Activated naive CD4-positive, alpha-beta T cell treated with anti-CD3 and anti-CD28 coated beads, Interleukin-2, amount 10 ng/mL, durations not matched to agents 7 days and 5 days (primary cell): ENCODE results near the gene CMC2.
A peak's percentile ranks its signal among the peaks of the same experiment; 100 is the strongest.

Experiments
- CTCF ChIA-PET: fragments of 350-600 bp; sonication (Branson Sonifier 250); formaldehyde crosslinking; loops from one replicate; lab custom pipeline; 2021; ENCODE audit warnings: antibody characterized with exemption; lab: Charles Lee
- DNase-seq: peaks from one replicate; pipeline ENCODE4 v3.0.0-alpha.2; 2020
- H3K27ac Mint-ChIP-seq: one replicate; pipeline ENCODE4 v1.8.0; 2021; ENCODE audit warnings: mild to moderate bottlenecking, moderate library complexity, mixed read lengths
- H3K27me3 Mint-ChIP-seq: one replicate; pipeline ENCODE4 v1.8.0; 2021; ENCODE audit warnings: mild to moderate bottlenecking, mixed read lengths
- H3K36me3 Mint-ChIP-seq: one replicate; pipeline ENCODE4 v1.8.0; 2021; ENCODE audit warnings: mixed read lengths
- H3K4me1 Mint-ChIP-seq: one replicate; pipeline ENCODE4 v1.8.0; 2021; ENCODE audit warnings: mixed read lengths
- H3K4me3 Mint-ChIP-seq: one replicate; pipeline ENCODE4 v1.8.0; 2021; ENCODE audit warnings: mild to moderate bottlenecking, moderate library complexity, mixed read lengths
- H3K9me3 Mint-ChIP-seq: one replicate; pipeline ENCODE4 v1.8.0; 2021; ENCODE audit warnings: mixed read lengths

CMC2 gene

DNA sequence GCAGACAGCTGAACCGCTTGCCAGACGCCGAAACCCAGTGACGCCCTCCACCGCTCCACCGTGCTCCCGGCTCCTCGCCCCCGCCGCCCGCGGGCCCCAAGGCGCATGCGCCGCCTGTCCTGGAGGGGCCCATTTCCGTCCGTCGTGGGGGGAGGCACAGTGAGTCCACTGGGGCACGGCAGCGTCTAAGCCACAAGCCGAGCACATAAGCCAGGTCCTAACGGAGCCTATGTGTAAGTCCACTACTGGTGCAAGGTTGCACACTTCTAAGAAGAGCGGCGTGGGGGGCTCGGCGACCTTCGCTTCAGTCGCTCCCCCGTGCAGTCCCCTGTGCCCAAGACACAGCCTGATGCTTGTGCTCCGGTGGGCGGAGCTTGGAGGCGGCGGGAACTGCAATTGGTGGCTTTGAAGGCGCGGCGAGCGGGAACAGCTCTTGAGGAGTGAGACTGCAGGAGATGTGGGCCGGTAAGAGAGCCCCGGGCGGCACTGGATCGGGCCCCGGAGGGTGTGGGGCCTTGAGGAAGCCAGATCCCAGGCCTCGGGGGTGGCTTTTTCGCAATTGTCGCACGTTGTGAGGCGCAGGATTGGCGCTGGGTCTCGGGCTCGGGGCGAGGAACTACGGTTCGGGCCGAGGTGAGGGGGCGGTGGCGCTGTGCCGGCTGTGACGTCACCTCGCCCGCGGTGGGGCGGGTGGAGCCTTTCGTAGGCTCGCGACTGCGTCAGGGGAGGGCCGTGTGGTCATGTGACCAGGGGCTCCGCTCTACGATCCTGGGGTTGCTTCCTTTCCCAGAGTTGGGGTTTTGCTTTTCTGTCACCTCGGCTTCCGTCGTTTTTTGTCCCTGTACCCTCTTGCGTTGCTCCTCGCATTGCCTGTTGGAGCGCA lies at the start of gene CMC2, which contains the start of gene CENPN:
Gene CMC2 (minus strand): TSS at position 73 of the 883 bp plus-strand sequence. CDS start 9,491 bp downstream, outside the sequence.
Gene CENPN (plus strand): TSS at position 402 of the 883 bp plus-strand sequence. CDS start 4,726 bp downstream, outside the sequence.
- peak within 1 kb of the TSS; percentile 100 for H3K27ac Mint-ChIP-seq
- peak within 1 kb of the TSS; percentile 90 for H3K4me3 Mint-ChIP-seq
- DNase-seq, result peak; percentile 98
- no peaks in the 10 kb centered on the region for H3K27me3 Mint-ChIP-seq
- CTCF ChIA-PET, result interaction anchor here (0.9 kb wide), 1 partner anchor 29 kb away, joined by 4 read pairs; the partner anchor contains the start of gene ATMIN
- H3K4me1 Mint-ChIP-seq, result peaks cover 60% of the 10 kb centered on the region
- H3K9me3 Mint-ChIP-seq, result no peaks in the 10 kb centered on the region
- H3K36me3 Mint-ChIP-seq, result peaks cover 28% of the 10 kb centered on the region

DNA sequence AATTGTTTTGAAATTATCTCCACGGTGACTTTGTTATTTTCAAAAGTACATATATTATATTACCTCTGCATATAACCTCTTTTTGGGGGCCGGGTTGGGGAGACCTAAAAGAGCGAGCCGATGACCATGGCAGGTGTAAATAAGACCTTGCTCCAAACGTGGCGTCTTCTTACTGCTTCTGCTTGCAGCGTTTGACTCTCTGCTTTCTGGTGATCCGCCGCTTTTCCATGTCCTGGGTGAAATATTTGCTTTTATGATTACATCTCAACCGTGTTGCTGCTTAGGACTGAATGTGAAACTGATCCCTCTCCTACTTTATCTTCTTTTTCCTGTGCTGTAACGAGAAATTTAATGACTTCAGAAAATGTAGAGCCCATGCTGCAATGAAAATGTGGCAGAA lies 47.1 kb upstream of the CMC2 start:
- Mint-ChIP-seq H3K27ac (no peak overlapping the region), H3K27me3 (peaks cover 3% of the 10 kb centered on the region), H3K4me3 (no peak overlapping the region), H3K36me3 (peaks cover 6% of the 10 kb centered on the region), H3K9me3 (peaks cover 14% of the 10 kb centered on the region), H3K4me1 (no peaks in the 10 kb centered on the region)
- CTCF ChIA-PET, result no interaction called here
- DNase-seq, result no peak

DNA sequence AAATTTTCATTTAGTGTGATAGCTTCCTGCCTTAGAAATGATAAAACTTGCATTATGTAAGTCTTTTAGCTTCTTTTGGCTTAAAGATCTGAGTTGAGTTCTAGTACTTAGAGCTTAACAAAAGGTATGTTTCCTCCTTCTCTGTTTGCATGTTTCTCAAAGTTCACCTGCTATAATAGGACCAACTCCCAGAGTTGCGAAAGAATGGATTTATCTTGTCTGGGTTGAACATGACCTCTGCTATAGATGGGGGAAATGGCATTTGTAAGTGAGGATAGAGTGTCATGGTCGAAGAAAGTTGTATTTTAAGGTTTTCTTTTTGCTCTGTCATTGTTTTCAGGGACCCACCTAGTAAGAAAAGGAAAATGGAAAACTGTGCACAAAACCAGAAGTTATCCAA lies 36.1 kb upstream of the CMC2 start:
- CTCF ChIA-PET, result no interaction called here
- H3K4me3 Mint-ChIP-seq, result no peak overlapping the region
- DNase-seq, result no peak
- peaks cover 63% of the 10 kb centered on the region for H3K36me3 Mint-ChIP-seq
- H3K4me1 Mint-ChIP-seq, result peaks cover 17% of the 10 kb centered on the region
- no peaks in the 10 kb centered on the region for H3K27me3 Mint-ChIP-seq
- H3K27ac Mint-ChIP-seq, result no peak overlapping the region
- H3K9me3 Mint-ChIP-seq, result no peaks in the 10 kb centered on the region

DNA sequence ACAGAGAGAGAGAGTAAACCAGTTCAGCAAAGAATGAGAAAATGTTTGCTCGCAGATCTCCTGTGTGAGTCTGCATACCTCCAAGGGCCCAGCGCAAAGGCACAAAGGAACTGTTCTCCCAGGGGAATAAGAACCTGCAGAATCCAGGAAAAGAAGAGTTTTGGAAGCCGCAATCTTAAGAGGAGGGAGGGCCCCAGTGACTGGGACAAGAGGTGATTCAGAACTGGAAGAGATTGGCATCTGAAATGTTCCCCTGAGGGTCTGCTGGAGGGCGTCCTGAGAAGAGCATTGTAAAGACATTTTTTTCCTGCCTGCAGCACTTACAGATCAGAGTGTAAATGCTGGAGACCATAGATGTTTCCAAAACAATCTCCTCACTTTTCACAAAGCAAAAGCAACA lies 35.0 kb upstream of the CMC2 start:
- no peak for DNase-seq
- CTCF ChIA-PET, result no interaction called here
- H3K36me3 Mint-ChIP-seq, result peaks cover 69% of the 10 kb centered on the region
- no peaks in the 10 kb centered on the region for H3K9me3 Mint-ChIP-seq
- H3K4me1 Mint-ChIP-seq, result peaks cover 28% of the 10 kb centered on the region
- no peaks in the 10 kb centered on the region for H3K27me3 Mint-ChIP-seq
- H3K4me3 Mint-ChIP-seq, result no peak overlapping the region
- no peak overlapping the region for H3K27ac Mint-ChIP-seq

DNA sequence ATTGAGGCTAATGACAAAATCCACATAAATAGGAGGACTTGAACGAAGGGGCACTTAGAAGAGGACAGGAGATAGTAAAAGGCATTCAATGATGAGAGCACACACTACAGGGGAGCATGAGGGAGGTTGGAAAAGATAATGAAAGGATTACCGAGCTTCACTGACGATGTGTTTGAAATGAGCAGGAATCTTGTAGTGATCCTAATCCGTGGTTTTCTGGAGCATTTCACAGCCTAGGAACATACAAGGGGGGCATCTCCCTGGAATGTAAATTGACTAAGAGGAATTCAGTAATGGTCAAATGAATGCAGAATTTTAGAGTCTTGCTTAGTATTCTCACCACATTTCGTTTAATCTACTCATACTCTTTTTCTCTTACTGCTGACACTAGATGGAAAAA lies 34.2 kb upstream of the CMC2 start:
- Mint-ChIP-seq H3K36me3 (peaks cover 71% of the 10 kb centered on the region), H3K4me3 (no peak overlapping the region), H3K27me3 (no peaks in the 10 kb centered on the region), H3K4me1 (peaks cover 31% of the 10 kb centered on the region), H3K27ac (no peak overlapping the region), H3K9me3 (no peaks in the 10 kb centered on the region)
- no peak for DNase-seq
- CTCF ChIA-PET, result no interaction called here

DNA sequence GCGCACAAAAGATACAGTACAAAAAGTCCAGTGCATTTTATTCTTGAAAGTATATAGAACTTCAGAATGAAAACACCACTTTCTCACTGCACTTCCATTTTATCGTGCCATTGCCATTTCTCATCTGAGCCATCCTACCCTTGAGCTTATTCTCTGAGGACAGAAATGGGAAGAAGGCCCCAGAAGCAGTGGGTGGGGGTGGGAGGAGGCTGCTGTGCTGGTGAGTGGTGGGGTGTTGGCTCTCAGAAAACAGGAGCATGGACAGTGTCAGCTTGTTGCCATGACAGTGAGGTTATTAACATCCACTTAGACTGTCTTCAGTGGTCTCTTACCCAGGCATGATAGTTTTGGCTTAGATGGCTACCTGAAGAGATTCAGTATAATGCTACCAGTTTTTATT lies 33.4 kb upstream of the CMC2 start:
- DNase-seq, result no peak
- Mint-ChIP-seq H3K27me3 (no peaks in the 10 kb centered on the region), H3K9me3 (no peaks in the 10 kb centered on the region), H3K4me1 (peaks cover 35% of the 10 kb centered on the region), H3K27ac (no peak overlapping the region), H3K36me3 (peaks cover 67% of the 10 kb centered on the region), H3K4me3 (no peak overlapping the region)
- CTCF ChIA-PET, result no interaction called here

DNA sequence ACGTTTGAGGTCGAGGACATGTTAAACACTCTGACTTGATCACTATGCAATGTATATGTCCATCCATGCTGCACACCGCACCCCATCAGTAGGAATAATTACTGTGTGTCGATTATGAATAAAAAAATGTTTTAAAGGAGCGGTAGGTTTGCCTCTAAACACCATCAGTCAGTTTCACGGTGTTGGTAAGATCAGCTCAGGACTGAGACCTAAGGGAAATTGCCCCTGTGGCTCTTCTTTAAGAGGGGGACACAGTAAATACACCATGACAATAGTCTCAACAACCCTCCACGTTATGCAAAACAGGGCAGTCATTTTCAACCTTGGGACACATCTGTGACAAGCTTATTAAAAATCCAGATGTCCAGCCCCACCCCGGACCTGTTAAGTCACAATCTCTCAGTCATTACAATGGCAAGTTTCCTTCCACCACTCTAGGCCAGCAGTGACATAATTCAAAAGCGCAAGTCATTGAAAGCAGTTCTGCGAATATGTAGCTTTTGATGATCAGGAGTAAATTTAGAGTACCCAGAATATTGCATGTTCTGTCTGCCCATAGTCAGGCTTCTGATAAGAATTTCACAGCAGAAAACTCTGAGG lies 30.2 kb upstream of the CMC2 start:
- CTCF ChIA-PET, result interaction anchor here (0.6 to 1.2 kb wide), 3 partner anchors 25 to 1397 kb away, joined by 3 to 4 read pairs (median 3); no protein-coding TSS in a partner anchor
- H3K4me3 Mint-ChIP-seq, result peak overlapping the region; percentile 83
- peaks cover 37% of the 10 kb centered on the region for H3K4me1 Mint-ChIP-seq
- no peaks in the 10 kb centered on the region for H3K27me3 Mint-ChIP-seq
- H3K36me3 Mint-ChIP-seq, result peaks cover 43% of the 10 kb centered on the region
- H3K9me3 Mint-ChIP-seq, result no peaks in the 10 kb centered on the region
- peak overlapping the region; percentile 89 for H3K27ac Mint-ChIP-seq
- no peak for DNase-seq

DNA sequence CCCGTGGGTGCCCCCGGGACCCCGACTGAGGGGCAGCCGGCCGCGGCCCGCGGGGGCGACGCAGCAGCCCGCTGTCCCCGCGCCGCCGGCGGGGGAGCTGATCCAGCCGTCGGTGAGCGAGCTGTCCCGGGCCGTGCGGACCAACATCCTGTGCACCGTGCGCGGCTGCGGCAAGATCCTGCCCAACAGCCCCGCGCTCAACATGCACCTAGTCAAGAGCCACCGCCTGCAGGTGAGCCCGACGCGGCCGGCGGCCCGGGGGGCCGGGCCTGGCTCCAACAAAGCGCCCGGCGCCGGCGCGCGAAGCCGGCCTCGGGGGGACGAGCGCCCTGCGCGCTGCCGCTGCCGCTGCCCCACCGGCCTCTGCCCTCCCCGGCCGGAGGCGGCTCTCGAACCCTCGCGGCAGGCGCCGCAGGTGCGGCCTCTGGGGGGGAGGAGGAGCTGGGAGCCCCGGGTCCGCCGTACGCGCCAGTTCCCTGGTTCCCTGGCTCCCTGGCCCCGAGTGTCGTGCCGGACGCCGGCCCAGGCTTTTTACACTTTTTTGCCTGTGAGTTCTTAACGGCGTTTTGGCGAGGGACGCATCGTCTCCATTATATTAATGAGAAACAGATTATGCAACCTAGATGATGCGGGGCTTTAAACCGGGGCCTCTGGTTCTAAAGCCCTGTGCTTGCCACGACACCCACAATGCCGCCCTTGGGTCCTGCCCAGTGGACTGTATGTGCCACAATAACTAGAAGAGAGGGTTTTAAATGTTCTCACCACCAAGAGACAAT lies 29.5 kb upstream of the CMC2 start:
- no peaks in the 10 kb centered on the region for H3K27me3 Mint-ChIP-seq
- peak; percentile 72 for DNase-seq
- peak overlapping the region; percentile 89 for H3K27ac Mint-ChIP-seq
- peaks cover 42% of the 10 kb centered on the region for H3K36me3 Mint-ChIP-seq
- H3K4me1 Mint-ChIP-seq, result peaks cover 37% of the 10 kb centered on the region
- H3K9me3 Mint-ChIP-seq, result no peaks in the 10 kb centered on the region
- H3K4me3 Mint-ChIP-seq, result peak overlapping the region; percentile 83
- CTCF ChIA-PET, result interaction anchor here (0.6 to 3.2 kb wide), 19 partner anchors 12 to 702 kb away, joined by 3 to 21 read pairs (median 4); partner anchors contain the start of genes C16orf46, CENPN and CMC2

DNA sequence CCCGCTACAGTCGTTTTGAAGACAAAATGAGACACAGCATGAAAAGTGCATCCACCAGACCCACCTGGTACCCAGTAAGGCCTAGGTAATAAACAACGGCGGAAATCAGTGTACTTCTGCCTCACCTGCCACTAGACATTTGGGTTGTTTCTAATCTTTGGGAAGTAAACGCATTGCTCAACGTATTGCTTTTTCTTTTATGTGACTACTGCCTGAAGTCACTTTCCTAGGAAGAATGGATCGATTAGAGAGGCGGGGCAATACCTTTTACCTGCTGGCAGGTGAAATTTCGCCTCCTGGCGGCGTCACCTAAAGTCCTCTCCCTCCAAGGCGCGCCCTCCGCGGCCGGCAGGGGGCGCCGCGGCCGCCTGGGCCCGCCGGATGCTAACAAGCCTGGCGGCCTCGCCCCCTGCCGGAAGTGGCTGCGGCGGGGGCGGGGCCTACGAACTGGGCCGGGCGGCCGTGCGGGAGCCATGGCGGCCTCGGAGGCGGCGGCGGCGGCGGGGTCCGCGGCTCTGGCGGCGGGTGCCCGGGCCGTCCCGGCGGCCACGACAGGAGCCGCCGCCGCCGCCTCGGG lies 28.8 kb upstream of the CMC2 start, which contains the start of gene ATMIN:
Gene ATMIN (plus strand): TSS at position 445 of the 577 bp plus-strand sequence. CDS start 29 bp downstream, at position 474.
- peak within 1 kb of the TSS; percentile 89 for H3K27ac Mint-ChIP-seq
- H3K4me3 Mint-ChIP-seq, result peak within 1 kb of the TSS; percentile 83
- DNase-seq, result peak; percentile 87
- no peaks in the 10 kb centered on the region for H3K27me3 Mint-ChIP-seq
- CTCF ChIA-PET, result interaction anchor here (0.6 to 3.2 kb wide), 24 partner anchors 10 to 702 kb away, joined by 3 to 21 read pairs (median 4); partner anchors contain the start of genes C16orf46, CENPN and CMC2
- peaks cover 36% of the 10 kb centered on the region for H3K36me3 Mint-ChIP-seq
- no peaks in the 10 kb centered on the region for H3K9me3 Mint-ChIP-seq
- peaks cover 37% of the 10 kb centered on the region for H3K4me1 Mint-ChIP-seq

DNA sequence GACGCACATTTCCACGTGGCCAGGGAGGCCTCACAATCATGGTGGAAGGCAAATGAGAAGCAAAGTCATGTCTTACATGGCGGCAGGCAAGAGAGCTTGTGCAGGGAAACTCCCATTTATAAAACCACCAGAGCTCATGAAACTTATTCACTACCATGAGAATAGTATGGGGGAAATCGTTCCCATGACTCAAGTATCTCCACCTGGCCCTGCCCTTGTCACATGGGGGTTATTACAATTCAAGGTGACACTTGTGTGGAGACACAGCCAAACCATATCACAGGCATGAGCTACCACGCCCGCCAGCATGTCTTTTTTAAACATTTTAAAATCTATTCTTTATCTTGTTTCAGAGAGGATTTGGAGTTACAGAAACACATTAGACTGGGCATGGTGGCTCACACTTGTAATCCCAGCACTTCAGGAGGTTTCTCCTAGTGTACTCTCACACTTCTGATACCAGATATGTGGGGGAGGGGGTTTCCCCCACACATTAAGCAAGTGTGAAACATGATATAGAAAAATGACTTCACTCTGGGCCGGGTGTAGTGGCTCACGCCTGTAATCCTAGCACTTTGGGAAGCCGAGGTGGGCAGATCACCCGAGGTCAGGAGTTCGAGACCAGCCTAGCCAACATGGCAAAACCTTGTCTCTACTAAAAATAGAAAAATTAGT lies 23.4 kb upstream of the CMC2 start:
- no peaks in the 10 kb centered on the region for H3K9me3 Mint-ChIP-seq
- no peak overlapping the region for H3K27ac Mint-ChIP-seq
- peaks cover 43% of the 10 kb centered on the region for H3K36me3 Mint-ChIP-seq
- peaks cover 2% of the 10 kb centered on the region for H3K4me1 Mint-ChIP-seq
- no peak overlapping the region for H3K4me3 Mint-ChIP-seq
- CTCF ChIA-PET, result interaction anchor here (1.1 kb wide), 1 partner anchor 18 kb away, joined by 3 read pairs; no protein-coding TSS in a partner anchor
- no peaks in the 10 kb centered on the region for H3K27me3 Mint-ChIP-seq
- DNase-seq, result no peak

DNA sequence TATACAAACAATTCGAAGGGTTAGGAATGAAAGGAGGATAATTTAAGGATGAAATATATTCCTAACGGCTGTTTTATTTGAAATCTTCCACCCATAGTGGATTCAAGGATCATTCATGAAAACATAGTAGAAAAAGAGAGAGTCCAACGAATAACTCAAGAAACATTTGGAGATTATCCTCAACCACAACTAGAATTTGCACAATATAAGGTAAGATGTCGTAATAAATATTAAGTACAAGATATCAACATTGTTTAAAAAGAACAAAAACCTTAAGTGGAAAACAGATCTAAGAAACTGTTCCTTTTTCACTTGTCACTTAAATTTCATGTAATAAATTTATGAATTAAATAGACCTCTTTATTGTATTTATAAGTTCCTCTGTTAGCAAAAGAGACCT lies 19.7 kb upstream of the CMC2 start:
- no peaks in the 10 kb centered on the region for H3K27me3 Mint-ChIP-seq
- no peak for DNase-seq
- no peak overlapping the region for H3K27ac Mint-ChIP-seq
- no peaks in the 10 kb centered on the region for H3K9me3 Mint-ChIP-seq
- H3K36me3 Mint-ChIP-seq, result peaks cover 56% of the 10 kb centered on the region
- H3K4me3 Mint-ChIP-seq, result no peak overlapping the region
- CTCF ChIA-PET, result no interaction called here
- no peaks in the 10 kb centered on the region for H3K4me1 Mint-ChIP-seq

DNA sequence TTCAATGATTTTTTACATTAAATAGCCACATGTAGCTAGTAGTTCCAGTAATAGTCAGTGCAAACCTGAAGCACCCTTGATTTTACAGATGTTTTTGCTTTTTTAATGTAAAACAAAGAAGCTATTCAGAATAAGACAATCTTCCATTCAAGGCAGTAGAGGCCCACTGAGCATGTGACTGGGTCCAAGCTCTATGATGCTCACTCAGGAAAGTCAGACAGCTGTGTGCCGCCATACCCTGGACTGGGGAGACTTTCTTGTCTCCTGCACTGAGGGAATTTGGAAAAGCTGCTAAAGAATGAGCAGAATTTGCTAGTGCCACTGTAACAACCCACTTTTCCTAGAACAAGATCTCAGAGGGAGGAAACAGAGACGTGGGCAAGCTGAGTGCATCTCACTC lies 11.8 kb upstream of the CMC2 start:
- Mint-ChIP-seq H3K27me3 (no peaks in the 10 kb centered on the region), H3K36me3 (peaks cover 57% of the 10 kb centered on the region), H3K4me1 (no peaks in the 10 kb centered on the region), H3K9me3 (no peaks in the 10 kb centered on the region), H3K4me3 (no peak overlapping the region), H3K27ac (peak overlapping the region; percentile 63)
- DNase-seq, result no peak
- CTCF ChIA-PET, result interaction anchor here (1.6 kb wide), 1 partner anchor 15 kb away, joined by 11 read pairs; no protein-coding TSS in a partner anchor

DNA sequence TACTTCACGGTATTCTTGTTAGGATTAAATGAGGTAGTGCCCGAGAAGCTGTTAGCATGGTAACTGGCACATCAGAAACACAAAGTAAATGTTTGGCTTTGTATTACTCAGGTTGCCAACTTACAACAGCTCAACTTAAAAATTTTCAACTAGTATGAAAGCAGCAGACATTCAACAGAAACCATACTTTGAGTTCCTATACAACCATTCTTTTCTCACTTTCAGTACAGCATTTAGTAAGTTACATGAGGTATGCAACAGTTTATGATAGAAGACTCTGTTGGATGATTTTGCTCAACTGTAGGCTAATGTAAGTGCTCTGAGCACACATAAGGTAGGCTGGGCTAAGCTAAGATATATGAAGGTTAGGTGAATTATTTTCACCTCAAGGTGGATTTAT lies 8.0 kb upstream of the CMC2 start:
- no peak for DNase-seq
- H3K9me3 Mint-ChIP-seq, result no peaks in the 10 kb centered on the region
- H3K27ac Mint-ChIP-seq, result no peak overlapping the region
- peaks cover 51% of the 10 kb centered on the region for H3K36me3 Mint-ChIP-seq
- H3K4me3 Mint-ChIP-seq, result no peak overlapping the region
- H3K27me3 Mint-ChIP-seq, result no peaks in the 10 kb centered on the region
- H3K4me1 Mint-ChIP-seq, result peaks cover 9% of the 10 kb centered on the region
- CTCF ChIA-PET, result interaction anchor here (0.6 to 1.4 kb wide), 2 partner anchors 11 to 21 kb away, joined by 3 to 5 read pairs; partner anchors contain the start of gene ATMIN
